HG03135 (cell line): ENCODE measurements around the gene ZNF24.

Source experiments
- ATAC-seq: cut with Tn5 transposase; IDR thresholded peaks from one replicate; pipeline ENCODE4 v1.9.1; 2021; ENCODE audit warnings: mild to moderate bottlenecking, moderate library complexity; ENCODE audit not compliant: unreplicated experiment

ZNF24 gene

GRCh38 chr18:35306588-35307250 lies 37.5 kb downstream of the ZNF24 start:
- ATAC-seq, result no peak

DNA sequence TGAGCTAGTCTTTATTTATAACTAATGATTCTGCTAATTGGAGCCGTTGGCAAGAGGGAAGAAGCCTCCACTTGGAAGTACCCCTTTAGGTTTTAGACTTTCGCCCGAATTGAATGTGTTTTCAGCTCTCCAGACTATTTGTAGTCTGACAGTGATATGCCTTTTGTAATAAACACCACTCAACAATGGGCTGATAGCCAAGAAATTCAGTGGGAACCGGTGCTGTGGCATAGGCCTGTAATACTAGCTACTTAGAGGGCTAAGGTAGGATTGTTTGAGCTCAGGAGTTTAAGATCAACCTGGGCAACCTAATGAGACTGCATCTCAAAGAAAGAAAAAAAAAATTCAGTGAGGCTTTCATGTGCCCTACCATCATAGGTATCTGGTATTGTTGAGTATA lies 40.6 kb downstream of the ZNF24 start:
- no peak for ATAC-seq

- ATAC-seq, result no peak
These were observed 48.2 kb downstream of the ZNF24 start for GRCh38 chr18:35296060-35296459.

GRCh38 chr18:35291166-35291565 lies 53.1 kb downstream of the ZNF24 start:
- ATAC-seq, result no peak

DNA sequence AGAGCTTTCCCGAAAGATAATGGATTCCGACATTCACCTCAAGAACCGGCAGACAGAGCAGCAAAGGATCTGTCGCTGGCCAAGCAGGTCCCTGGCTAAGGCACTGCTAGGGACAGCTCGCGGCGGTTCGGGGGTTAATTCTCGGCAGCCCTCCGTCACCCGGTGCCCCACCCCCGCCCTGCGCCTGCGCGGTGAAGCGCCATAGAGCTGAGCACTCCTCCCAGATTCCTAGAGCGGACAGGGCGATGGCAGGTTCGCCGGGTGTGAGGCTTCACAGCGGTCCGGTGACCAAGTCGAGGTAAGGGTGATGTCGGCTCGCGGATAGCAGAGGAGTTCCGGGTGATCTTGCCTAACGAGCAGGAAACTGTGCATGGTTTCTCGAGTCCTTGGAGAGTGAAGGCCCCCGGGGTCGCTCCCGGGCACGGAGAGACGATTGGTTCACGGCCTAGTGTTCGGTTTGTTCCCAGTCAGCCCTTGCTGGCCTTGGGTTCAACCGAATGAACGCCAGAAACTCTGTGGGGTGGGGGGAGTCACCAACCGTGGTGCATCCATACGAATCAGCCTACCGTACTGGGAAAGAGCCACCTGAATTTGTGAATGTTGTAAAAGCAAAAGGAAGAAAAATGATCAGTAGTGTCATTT lies 54.0 kb downstream of the ZNF24 start, which contains the start of gene ZSCAN30:
Gene ZSCAN30, minus strand, starts transcription at position 136 of the 642 bp plus-strand sequence. CDS start 25,877 bp downstream, outside the sequence.
- peak; percentile 94 for ATAC-seq

DNA sequence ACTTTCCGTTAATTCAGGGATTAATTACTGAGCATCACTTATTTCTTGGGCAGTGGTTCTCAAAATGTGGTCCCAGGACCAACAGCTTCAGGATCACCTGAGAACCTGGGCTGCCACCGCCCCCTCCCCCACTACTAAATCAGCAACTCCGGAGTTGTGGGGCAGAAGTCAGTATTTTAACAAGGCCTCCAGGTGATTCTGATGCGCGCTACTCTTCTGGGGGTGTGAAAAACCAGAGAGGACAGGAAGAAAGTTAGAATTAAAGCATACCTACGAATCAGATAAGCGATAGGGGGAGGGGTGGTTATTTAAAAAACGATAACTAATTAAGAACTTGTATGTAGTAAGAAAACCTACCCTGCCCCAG lies 54.5 kb downstream of the ZNF24 start:
- ATAC-seq, result peak; percentile 35

- ATAC-seq, result peak; percentile 4
These were observed 54.9 kb downstream of the ZNF24 start for GRCh38 chr18:35289293-35289692.

DNA sequence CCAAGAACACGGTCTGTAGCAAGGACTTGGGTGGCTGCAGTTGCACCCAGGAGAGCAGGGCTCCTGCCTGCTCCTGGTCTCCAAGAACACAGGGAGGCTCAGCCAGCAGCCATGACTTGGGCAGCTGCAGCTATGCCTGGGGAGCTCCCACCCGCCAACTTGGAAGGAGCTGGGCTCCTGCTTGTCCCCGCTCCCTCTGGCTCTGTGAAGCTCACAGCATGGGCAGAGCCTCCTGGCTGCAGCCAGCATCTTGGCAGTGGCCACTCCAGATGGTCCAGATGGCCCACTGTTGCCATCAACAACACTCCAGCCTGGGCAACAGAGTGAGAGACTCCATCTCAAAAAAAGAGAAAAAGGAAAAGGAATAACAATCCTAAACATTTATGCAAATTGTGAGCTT lies 59.4 kb downstream of the ZNF24 start:
- ATAC-seq, result no peak

DNA sequence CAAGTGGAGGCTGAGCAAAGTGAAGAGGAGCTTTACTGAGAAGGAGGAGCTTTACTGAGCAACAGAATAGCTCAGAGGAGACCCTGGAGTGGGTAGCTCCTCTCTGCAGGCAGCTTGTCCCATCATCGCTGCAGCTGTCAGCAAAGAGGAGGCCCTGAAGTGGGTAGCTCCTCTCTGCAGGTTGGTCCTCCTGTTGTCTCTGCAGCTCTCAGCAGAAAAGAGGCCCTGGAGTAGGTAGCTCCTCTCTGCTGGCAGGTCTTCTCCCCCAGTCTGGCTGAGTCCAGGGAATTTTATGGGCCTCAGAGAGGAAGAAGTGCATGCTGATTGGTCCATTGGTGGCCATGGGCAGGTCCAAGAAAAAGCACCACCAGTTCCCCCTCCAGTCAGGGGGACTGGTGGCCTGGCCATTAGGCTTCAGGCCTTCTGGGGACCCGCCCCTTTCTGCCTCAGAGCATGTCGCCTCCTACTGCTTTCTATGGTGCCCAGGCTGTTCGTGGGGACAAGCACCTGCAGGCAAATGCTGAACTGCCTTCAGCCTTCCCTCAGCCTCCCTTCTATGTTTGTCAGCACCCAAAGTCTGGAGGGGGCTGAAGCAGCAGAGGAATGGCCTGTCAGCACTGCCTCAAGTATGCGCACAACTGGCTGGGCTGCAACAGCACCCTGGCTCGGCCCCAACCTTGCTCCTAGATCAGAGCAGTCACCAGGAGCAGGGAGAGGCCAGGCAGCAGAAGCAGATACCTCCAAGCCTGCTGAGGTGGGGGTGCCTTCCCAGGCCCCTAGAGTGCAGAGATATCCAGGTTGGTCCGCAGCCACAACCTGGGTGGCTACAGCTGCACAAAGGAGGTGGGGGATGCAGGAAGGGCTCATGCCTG lies 60.1 kb downstream of the ZNF24 start:
- no peak for ATAC-seq

DNA sequence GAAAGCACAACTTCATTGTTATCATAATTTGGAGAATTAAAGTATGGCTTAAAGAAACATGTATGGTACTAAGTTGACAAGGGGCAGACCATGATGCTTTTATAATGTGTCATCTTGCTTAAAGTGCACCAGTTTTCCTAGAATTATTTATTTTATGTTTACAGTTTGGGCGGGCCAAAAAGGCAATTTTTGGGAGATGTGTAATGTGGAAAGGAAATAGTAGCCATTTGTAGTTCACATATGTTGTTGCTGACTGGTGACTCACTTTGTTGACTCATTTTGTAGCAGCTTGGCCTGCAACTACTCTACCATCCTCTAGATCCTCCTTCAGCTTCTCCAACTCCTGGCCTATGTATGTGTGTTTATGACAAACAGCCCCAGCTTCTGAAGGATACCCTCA lies 61.9 kb downstream of the ZNF24 start:
- no peak for ATAC-seq
